Measurements from ENCODE around the gene AIDA. TPM values are rescaled to one million over a fixed set of nuclear protein-coding genes. Genes with fewer than 3 reads are reported as not detected.

The AIDA gene
- total and polyA plus RNA-seq, 2 experiments from 2014 or later = 51.1 to 103 TPM

DNA sequence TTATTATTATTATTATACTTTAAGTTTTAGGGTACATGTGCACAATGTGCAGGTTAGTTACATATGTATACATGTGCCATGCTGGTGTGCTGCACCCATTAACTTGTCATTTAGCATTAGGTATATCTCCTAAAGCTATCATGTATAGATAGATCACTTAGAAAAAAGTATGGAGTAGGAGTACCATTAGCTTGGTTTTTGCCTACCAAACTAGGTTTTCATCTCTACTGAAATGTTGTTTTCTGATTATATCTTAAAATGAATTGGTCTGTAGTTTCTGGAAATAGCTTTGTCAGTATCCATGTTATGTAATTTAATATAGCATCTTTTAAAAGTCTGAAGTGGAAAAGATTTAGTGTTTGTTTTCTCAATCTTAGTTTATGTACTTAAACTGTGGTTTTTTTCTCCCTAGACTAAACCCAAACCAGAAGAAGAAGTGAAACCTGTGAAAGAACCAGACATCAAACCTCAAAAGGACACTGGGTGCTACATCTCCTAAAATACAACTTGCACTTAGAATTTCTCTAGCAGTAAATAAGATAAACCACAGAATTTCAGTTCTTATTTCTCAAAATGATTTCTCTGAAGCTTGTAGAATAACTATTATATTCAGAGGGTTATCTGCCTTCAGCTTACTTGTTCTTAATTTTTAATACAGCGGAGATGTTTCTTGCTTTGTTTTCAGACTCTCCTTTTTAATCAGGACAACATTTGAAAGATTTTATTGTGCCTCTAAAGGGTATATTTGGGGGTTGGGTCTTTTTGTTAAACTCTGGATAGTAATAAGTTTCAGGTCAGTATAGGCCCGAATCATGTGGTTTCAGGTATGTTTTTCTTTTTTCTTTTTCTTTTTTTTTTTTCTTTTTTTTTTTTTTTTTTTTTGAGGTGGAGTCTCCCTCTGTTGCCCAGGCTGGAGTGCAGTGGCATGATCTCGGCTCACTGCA lies 20.2 kb upstream of the AIDA start:
- no peaks in the 10 kb centered on the region for H3K79me2 ChIP-seq (replicated peaks; ENCODE audit: insufficient read depth)
- no peak for DNase-seq (ENCODE audit: low spot score)
- Mint-ChIP-seq H3K4me1 (peaks cover 10% of the 10 kb centered on the region), H3K4me3 (no peak overlapping the region), H3K27ac (0 out of 2 replicates have a peak overlapping the region, but pooled peaks have one; percentile 4), H3K9me3 (no peaks in the 10 kb centered on the region), H3K36me3 (ENCODE audit: low read depth) (peaks cover 41% of the 10 kb centered on the region; the same call in 2 of the 3 replicates), H3K27me3 (ENCODE audit: insufficient read depth, low read depth, poor library complexity) (no peaks in the 10 kb centered on the region)
- no peaks in the 10 kb centered on the region; the same call in 1 of the 2 replicates for H4K20me1 ChIP-seq (replicated peaks; ENCODE audit: insufficient read depth)
- no peaks in the 10 kb centered on the region for H3K27me3 ChIP-seq (ENCODE audit: insufficient read depth)
- H3K27ac ChIP-seq (ENCODE audit: low read depth) = no peak overlapping the region
- H3K9me2 ChIP-seq (ENCODE audit: insufficient read depth) = no peaks in the 10 kb centered on the region
- peaks cover 18% of the 10 kb centered on the region for H3K4me1 ChIP-seq (ENCODE audit: insufficient read depth)
- TF ChIP-seq, protein P1, sequence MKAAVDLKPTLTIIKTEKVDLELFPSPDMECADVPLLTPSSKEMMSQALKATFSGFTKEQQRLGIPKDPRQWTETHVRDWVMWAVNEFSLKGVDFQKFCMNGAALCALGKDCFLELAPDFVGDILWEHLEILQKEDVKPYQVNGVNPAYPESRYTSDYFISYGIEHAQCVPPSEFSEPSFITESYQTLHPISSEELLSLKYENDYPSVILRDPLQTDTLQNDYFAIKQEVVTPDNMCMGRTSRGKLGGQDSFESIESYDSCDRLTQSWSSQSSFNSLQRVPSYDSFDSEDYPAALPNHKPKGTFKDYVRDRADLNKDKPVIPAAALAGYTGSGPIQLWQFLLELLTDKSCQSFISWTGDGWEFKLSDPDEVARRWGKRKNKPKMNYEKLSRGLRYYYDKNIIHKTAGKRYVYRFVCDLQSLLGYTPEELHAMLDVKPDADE (IDR thresholded peaks at IDR 0.05) = no peak
- no peak for TF ChIP-seq ZNF331 (CRISPR knock-in tag; IDR thresholded peaks at IDR 0.05; ENCODE audit: low read depth)
- TF ChIP-seq, protein P2, sequence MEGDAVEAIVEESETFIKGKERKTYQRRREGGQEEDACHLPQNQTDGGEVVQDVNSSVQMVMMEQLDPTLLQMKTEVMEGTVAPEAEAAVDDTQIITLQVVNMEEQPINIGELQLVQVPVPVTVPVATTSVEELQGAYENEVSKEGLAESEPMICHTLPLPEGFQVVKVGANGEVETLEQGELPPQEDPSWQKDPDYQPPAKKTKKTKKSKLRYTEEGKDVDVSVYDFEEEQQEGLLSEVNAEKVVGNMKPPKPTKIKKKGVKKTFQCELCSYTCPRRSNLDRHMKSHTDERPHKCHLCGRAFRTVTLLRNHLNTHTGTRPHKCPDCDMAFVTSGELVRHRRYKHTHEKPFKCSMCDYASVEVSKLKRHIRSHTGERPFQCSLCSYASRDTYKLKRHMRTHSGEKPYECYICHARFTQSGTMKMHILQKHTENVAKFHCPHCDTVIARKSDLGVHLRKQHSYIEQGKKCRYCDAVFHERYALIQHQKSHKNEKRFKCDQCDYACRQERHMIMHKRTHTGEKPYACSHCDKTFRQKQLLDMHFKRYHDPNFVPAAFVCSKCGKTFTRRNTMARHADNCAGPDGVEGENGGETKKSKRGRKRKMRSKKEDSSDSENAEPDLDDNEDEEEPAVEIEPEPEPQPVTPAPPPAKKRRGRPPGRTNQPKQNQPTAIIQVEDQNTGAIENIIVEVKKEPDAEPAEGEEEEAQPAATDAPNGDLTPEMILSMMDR (conservative IDR thresholded peaks at IDR 0.05; ENCODE audit: low read depth in 2 of 2) = no peak
- TF ChIP-seq JUNB (IDR thresholded peaks at IDR 0.05; ENCODE audit: unreplicated experiment) = no peak
- no peak for TF ChIP-seq CREB1 (CRISPR knock-in tag; IDR thresholded peaks at IDR 0.05; ENCODE audit: low read depth)
- TF ChIP-seq STAT1 (IDR thresholded peaks at IDR 0.05; ENCODE audit: unreplicated experiment) = no peak
- no peak for TF ChIP-seq EZH2 (IDR thresholded peaks at IDR 0.05; ENCODE audit: low read depth, unreplicated experiment)
- TF ChIP-seq, protein P3, sequence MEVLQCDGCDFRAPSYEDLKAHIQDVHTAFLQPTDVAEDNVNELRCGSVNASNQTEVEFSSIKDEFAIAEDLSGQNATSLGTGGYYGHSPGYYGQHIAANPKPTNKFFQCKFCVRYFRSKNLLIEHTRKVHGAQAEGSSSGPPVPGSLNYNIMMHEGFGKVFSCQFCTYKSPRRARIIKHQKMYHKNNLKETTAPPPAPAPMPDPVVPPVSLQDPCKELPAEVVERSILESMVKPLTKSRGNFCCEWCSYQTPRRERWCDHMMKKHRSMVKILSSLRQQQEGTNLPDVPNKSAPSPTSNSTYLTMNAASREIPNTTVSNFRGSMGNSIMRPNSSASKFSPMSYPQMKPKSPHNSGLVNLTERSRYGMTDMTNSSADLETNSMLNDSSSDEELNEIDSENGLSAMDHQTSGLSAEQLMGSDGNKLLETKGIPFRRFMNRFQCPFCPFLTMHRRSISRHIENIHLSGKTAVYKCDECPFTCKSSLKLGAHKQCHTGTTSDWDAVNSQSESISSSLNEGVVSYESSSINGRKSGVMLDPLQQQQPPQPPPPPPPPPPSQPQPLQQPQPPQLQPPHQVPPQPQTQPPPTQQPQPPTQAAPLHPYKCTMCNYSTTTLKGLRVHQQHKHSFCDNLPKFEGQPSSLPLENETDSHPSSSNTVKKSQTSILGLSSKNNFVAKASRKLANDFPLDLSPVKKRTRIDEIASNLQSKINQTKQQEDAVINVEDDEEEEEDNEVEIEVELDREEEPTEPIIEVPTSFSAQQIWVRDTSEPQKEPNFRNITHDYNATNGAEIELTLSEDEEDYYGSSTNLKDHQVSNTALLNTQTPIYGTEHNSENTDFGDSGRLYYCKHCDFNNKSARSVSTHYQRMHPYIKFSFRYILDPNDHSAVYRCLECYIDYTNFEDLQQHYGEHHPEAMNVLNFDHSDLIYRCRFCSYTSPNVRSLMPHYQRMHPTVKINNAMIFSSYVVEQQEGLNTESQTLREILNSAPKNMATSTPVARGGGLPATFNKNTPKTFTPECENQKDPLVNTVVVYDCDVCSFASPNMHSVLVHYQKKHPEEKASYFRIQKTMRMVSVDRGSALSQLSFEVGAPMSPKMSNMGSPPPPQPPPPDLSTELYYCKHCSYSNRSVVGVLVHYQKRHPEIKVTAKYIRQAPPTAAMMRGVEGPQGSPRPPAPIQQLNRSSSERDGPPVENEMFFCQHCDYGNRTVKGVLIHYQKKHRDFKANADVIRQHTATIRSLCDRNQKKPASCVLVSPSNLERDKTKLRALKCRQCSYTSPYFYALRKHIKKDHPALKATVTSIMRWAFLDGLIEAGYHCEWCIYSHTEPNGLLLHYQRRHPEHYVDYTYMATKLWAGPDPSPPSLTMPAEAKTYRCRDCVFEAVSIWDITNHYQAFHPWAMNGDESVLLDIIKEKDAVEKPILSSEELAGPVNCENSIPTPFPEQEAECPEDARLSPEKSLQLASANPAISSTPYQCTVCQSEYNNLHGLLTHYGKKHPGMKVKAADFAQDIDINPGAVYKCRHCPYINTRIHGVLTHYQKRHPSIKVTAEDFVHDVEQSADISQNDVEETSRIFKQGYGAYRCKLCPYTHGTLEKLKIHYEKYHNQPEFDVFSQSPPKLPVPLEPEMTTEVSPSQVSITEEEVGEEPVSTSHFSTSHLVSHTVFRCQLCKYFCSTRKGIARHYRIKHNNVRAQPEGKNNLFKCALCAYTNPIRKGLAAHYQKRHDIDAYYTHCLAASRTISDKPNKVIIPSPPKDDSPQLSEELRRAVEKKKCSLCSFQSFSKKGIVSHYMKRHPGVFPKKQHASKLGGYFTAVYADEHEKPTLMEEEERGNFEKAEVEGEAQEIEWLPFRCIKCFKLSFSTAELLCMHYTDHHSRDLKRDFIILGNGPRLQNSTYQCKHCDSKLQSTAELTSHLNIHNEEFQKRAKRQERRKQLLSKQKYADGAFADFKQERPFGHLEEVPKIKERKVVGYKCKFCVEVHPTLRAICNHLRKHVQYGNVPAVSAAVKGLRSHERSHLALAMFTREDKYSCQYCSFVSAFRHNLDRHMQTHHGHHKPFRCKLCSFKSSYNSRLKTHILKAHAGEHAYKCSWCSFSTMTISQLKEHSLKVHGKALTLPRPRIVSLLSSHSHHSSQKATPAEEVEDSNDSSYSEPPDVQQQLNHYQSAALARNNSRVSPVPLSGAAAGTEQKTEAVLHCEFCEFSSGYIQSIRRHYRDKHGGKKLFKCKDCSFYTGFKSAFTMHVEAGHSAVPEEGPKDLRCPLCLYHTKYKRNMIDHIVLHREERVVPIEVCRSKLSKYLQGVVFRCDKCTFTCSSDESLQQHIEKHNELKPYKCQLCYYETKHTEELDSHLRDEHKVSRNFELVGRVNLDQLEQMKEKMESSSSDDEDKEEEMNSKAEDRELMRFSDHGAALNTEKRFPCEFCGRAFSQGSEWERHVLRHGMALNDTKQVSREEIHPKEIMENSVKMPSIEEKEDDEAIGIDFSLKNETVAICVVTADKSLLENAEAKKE (CRISPR knock-in tag; IDR thresholded peaks at IDR 0.05) = no peak
- TF ChIP-seq, protein P4, sequence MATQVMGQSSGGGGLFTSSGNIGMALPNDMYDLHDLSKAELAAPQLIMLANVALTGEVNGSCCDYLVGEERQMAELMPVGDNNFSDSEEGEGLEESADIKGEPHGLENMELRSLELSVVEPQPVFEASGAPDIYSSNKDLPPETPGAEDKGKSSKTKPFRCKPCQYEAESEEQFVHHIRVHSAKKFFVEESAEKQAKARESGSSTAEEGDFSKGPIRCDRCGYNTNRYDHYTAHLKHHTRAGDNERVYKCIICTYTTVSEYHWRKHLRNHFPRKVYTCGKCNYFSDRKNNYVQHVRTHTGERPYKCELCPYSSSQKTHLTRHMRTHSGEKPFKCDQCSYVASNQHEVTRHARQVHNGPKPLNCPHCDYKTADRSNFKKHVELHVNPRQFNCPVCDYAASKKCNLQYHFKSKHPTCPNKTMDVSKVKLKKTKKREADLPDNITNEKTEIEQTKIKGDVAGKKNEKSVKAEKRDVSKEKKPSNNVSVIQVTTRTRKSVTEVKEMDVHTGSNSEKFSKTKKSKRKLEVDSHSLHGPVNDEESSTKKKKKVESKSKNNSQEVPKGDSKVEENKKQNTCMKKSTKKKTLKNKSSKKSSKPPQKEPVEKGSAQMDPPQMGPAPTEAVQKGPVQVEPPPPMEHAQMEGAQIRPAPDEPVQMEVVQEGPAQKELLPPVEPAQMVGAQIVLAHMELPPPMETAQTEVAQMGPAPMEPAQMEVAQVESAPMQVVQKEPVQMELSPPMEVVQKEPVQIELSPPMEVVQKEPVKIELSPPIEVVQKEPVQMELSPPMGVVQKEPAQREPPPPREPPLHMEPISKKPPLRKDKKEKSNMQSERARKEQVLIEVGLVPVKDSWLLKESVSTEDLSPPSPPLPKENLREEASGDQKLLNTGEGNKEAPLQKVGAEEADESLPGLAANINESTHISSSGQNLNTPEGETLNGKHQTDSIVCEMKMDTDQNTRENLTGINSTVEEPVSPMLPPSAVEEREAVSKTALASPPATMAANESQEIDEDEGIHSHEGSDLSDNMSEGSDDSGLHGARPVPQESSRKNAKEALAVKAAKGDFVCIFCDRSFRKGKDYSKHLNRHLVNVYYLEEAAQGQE (IDR thresholded peaks at IDR 0.05; ENCODE audit: unreplicated experiment) = no peak
- TF ChIP-seq POLR2AphosphoS5 (IDR thresholded peaks at IDR 0.05; ENCODE audit: low read depth) = no peak
- TF ChIP-seq NANOG (IDR thresholded peaks at IDR 0.05; ENCODE audit: borderline replicate concordance) = no peak
- TF ChIP-seq ZNF114 (CRISPR knock-in tag; IDR thresholded peaks at IDR 0.05) = no peak
- TF ChIP-seq EZH2phosphoT487 (IDR thresholded peaks at IDR 0.05; ENCODE audit: unreplicated experiment) = no peak
- no peaks in the 10 kb centered on the region for H3F3A ChIP-seq (replicated peaks; ENCODE audit: low read depth)
- H3K4me2 ChIP-seq = no peak overlapping the region
- no peak for ATAC-seq
- H2AFZ ChIP-seq = no peak overlapping the region
- no peak overlapping the region for H3K4me3 ChIP-seq
- H3K36me3 ChIP-seq (ENCODE audit: insufficient read depth) = peaks cover 42% of the 10 kb centered on the region; the same call in 1 of the 2 replicates

All from GM23338 (cell line).